ENCODE data around the gene VEPH1. TPM values are rescaled to one million over a fixed set of nuclear protein-coding genes. Genes with fewer than 3 reads are reported as not detected.

The VEPH1 gene
- total RNA-seq, 1 donor from 2014 or later = 1.0 TPM

- Histone ChIP-seq H3K9ac (ENCODE audit: low read depth in 1 of 3, low read length in 3 of 3) (no peak overlapping the region), H3K27me3 (ENCODE audit: control insufficient read depth in 3 of 3, insufficient read depth in 3 of 3, low read length in 3 of 3) (no peaks in the 10 kb centered on the region), H3K9me3 (ENCODE audit: control insufficient read depth in 3 of 3, low read length in 3 of 3) (no peaks in the 10 kb centered on the region), H3K27ac (ENCODE audit: low read depth, low read length) (no peak overlapping the region), H3K4me3 (ENCODE audit: low read length in 3 of 3) (no peak overlapping the region), H3K36me3 (ENCODE audit: control insufficient read depth in 3 of 3, insufficient read depth in 3 of 3, low read length in 3 of 3) (no peaks in the 10 kb centered on the region), H3K4me1 (ENCODE audit: control insufficient read depth in 3 of 3, insufficient read depth in 3 of 3, low read length in 3 of 3) (no peaks in the 10 kb centered on the region)
These were observed 222.4 kb downstream of the VEPH1 start for GRCh38 chr3:157280786-157281185.

GRCh38 chr3:157280354-157280753, 222.9 kb downstream of the VEPH1 start:
- Histone ChIP-seq H3K27ac (ENCODE audit: low read depth, low read length) (no peak overlapping the region), H3K27me3 (ENCODE audit: control insufficient read depth in 3 of 3, insufficient read depth in 3 of 3, low read length in 3 of 3) (no peaks in the 10 kb centered on the region), H3K4me1 (ENCODE audit: control insufficient read depth in 3 of 3, insufficient read depth in 3 of 3, low read length in 3 of 3) (no peaks in the 10 kb centered on the region), H3K9me3 (ENCODE audit: control insufficient read depth in 3 of 3, low read length in 3 of 3) (no peaks in the 10 kb centered on the region), H3K36me3 (ENCODE audit: control insufficient read depth in 3 of 3, insufficient read depth in 3 of 3, low read length in 3 of 3) (no peaks in the 10 kb centered on the region), H3K9ac (ENCODE audit: low read depth in 1 of 3, low read length in 3 of 3) (no peak overlapping the region), H3K4me3 (ENCODE audit: low read length in 3 of 3) (no peak overlapping the region)

- H3K36me3 ChIP-seq (ENCODE audit: control insufficient read depth in 3 of 3, insufficient read depth in 3 of 3, low read length in 3 of 3) = no peaks in the 10 kb centered on the region
These were observed 224.0 kb downstream of the VEPH1 start for GRCh38 chr3:157279237-157279636.

GRCh38 chr3:157276801-157277200, 226.4 kb downstream of the VEPH1 start:
- no peak overlapping the region for H3K9ac ChIP-seq (ENCODE audit: low read depth in 1 of 3, low read length in 3 of 3)
- no peaks in the 10 kb centered on the region for H3K4me1 ChIP-seq (ENCODE audit: control insufficient read depth in 3 of 3, insufficient read depth in 3 of 3, low read length in 3 of 3)
- H3K36me3 ChIP-seq (ENCODE audit: control insufficient read depth in 3 of 3, insufficient read depth in 3 of 3, low read length in 3 of 3) = no peaks in the 10 kb centered on the region
- no peaks in the 10 kb centered on the region for H3K9me3 ChIP-seq (ENCODE audit: control insufficient read depth in 3 of 3, low read length in 3 of 3)
- no peak overlapping the region for H3K27ac ChIP-seq (ENCODE audit: low read depth, low read length)
- H3K4me3 ChIP-seq (ENCODE audit: low read length in 3 of 3) = no peak overlapping the region
- H3K27me3 ChIP-seq (ENCODE audit: control insufficient read depth in 3 of 3, insufficient read depth in 3 of 3, low read length in 3 of 3) = no peaks in the 10 kb centered on the region

More at GRCh38 chr3:157279237-157279636, 224.0 kb downstream of the VEPH1 start:
- H3K4me1 ChIP-seq (ENCODE audit: control insufficient read depth in 3 of 3, insufficient read depth in 3 of 3, low read length in 3 of 3) = no peaks in the 10 kb centered on the region
- H3K27ac ChIP-seq (ENCODE audit: low read depth, low read length) = no peak overlapping the region
- H3K4me3 ChIP-seq (ENCODE audit: low read length in 3 of 3) = no peak overlapping the region
- H3K27me3 ChIP-seq (ENCODE audit: control insufficient read depth in 3 of 3, insufficient read depth in 3 of 3, low read length in 3 of 3) = no peaks in the 10 kb centered on the region
- no peak overlapping the region for H3K9ac ChIP-seq (ENCODE audit: low read depth in 1 of 3, low read length in 3 of 3)
- H3K9me3 ChIP-seq (ENCODE audit: control insufficient read depth in 3 of 3, low read length in 3 of 3) = no peaks in the 10 kb centered on the region

GRCh38 chr3:157275832-157276231, 227.4 kb downstream of the VEPH1 start:
- Histone ChIP-seq H3K27me3 (ENCODE audit: control insufficient read depth in 3 of 3, insufficient read depth in 3 of 3, low read length in 3 of 3) (no peaks in the 10 kb centered on the region), H3K9me3 (ENCODE audit: control insufficient read depth in 3 of 3, low read length in 3 of 3) (no peaks in the 10 kb centered on the region), H3K27ac (ENCODE audit: low read depth, low read length) (no peak overlapping the region), H3K36me3 (ENCODE audit: control insufficient read depth in 3 of 3, insufficient read depth in 3 of 3, low read length in 3 of 3) (no peaks in the 10 kb centered on the region), H3K9ac (ENCODE audit: low read depth in 1 of 3, low read length in 3 of 3) (no peak overlapping the region), H3K4me3 (ENCODE audit: low read length in 3 of 3) (no peak overlapping the region), H3K4me1 (ENCODE audit: control insufficient read depth in 3 of 3, insufficient read depth in 3 of 3, low read length in 3 of 3) (no peaks in the 10 kb centered on the region)

- Histone ChIP-seq H3K9ac (ENCODE audit: low read depth in 1 of 3, low read length in 3 of 3) (no peak overlapping the region), H3K27me3 (ENCODE audit: control insufficient read depth in 3 of 3, insufficient read depth in 3 of 3, low read length in 3 of 3) (no peaks in the 10 kb centered on the region), H3K36me3 (ENCODE audit: control insufficient read depth in 3 of 3, insufficient read depth in 3 of 3, low read length in 3 of 3) (no peaks in the 10 kb centered on the region), H3K4me3 (ENCODE audit: low read length in 3 of 3) (no peak overlapping the region), H3K27ac (ENCODE audit: low read depth, low read length) (no peak overlapping the region), H3K4me1 (ENCODE audit: control insufficient read depth in 3 of 3, insufficient read depth in 3 of 3, low read length in 3 of 3) (no peaks in the 10 kb centered on the region), H3K9me3 (ENCODE audit: control insufficient read depth in 3 of 3, low read length in 3 of 3) (no peaks in the 10 kb centered on the region)
These were observed 228.5 kb downstream of the VEPH1 start for GRCh38 chr3:157274644-157275137.

- H3K9ac ChIP-seq (ENCODE audit: low read depth in 1 of 3, low read length in 3 of 3) = no peak overlapping the region
- H3K27ac ChIP-seq (ENCODE audit: low read depth, low read length) = no peak overlapping the region
- H3K9me3 ChIP-seq (ENCODE audit: control insufficient read depth in 3 of 3, low read length in 3 of 3) = no peaks in the 10 kb centered on the region
- H3K4me3 ChIP-seq (ENCODE audit: low read length in 3 of 3) = no peak overlapping the region
- H3K27me3 ChIP-seq (ENCODE audit: control insufficient read depth in 3 of 3, insufficient read depth in 3 of 3, low read length in 3 of 3) = no peaks in the 10 kb centered on the region
- no peaks in the 10 kb centered on the region for H3K36me3 ChIP-seq (ENCODE audit: control insufficient read depth in 3 of 3, insufficient read depth in 3 of 3, low read length in 3 of 3)
- H3K4me1 ChIP-seq (ENCODE audit: control insufficient read depth in 3 of 3, insufficient read depth in 3 of 3, low read length in 3 of 3) = no peaks in the 10 kb centered on the region
These were observed 231.8 kb downstream of the VEPH1 start for GRCh38 chr3:157271283-157271882.

GRCh38 chr3:157268026-157268425, 235.2 kb downstream of the VEPH1 start:
- Histone ChIP-seq H3K9ac (ENCODE audit: low read depth in 1 of 3, low read length in 3 of 3) (no peak overlapping the region), H3K27me3 (ENCODE audit: control insufficient read depth in 3 of 3, insufficient read depth in 3 of 3, low read length in 3 of 3) (no peaks in the 10 kb centered on the region), H3K4me1 (ENCODE audit: control insufficient read depth in 3 of 3, insufficient read depth in 3 of 3, low read length in 3 of 3) (no peaks in the 10 kb centered on the region), H3K4me3 (ENCODE audit: low read length in 3 of 3) (no peak overlapping the region), H3K27ac (ENCODE audit: low read depth, low read length) (no peak overlapping the region), H3K36me3 (ENCODE audit: control insufficient read depth in 3 of 3, insufficient read depth in 3 of 3, low read length in 3 of 3) (no peaks in the 10 kb centered on the region), H3K9me3 (ENCODE audit: control insufficient read depth in 3 of 3, low read length in 3 of 3) (no peaks in the 10 kb centered on the region)

GRCh38 chr3:157265931-157266330, 237.3 kb downstream of the VEPH1 start:
- Histone ChIP-seq H3K4me1 (ENCODE audit: control insufficient read depth in 3 of 3, insufficient read depth in 3 of 3, low read length in 3 of 3) (no peaks in the 10 kb centered on the region), H3K36me3 (ENCODE audit: control insufficient read depth in 3 of 3, insufficient read depth in 3 of 3, low read length in 3 of 3) (no peaks in the 10 kb centered on the region), H3K27ac (ENCODE audit: low read depth, low read length) (no peak overlapping the region), H3K9me3 (ENCODE audit: control insufficient read depth in 3 of 3, low read length in 3 of 3) (no peaks in the 10 kb centered on the region), H3K27me3 (ENCODE audit: control insufficient read depth in 3 of 3, insufficient read depth in 3 of 3, low read length in 3 of 3) (no peaks in the 10 kb centered on the region), H3K9ac (ENCODE audit: low read depth in 1 of 3, low read length in 3 of 3) (no peak overlapping the region), H3K4me3 (ENCODE audit: low read length in 3 of 3) (no peak overlapping the region)

GRCh38 chr3:157263027-157263426, 240.2 kb downstream of the VEPH1 start:
- Histone ChIP-seq H3K36me3 (ENCODE audit: control insufficient read depth in 3 of 3, insufficient read depth in 3 of 3, low read length in 3 of 3) (no peaks in the 10 kb centered on the region), H3K27me3 (ENCODE audit: control insufficient read depth in 3 of 3, insufficient read depth in 3 of 3, low read length in 3 of 3) (no peaks in the 10 kb centered on the region), H3K4me3 (ENCODE audit: low read length in 3 of 3) (no peak overlapping the region), H3K9ac (ENCODE audit: low read depth in 1 of 3, low read length in 3 of 3) (no peak overlapping the region), H3K9me3 (ENCODE audit: control insufficient read depth in 3 of 3, low read length in 3 of 3) (no peaks in the 10 kb centered on the region), H3K4me1 (ENCODE audit: control insufficient read depth in 3 of 3, insufficient read depth in 3 of 3, low read length in 3 of 3) (no peaks in the 10 kb centered on the region), H3K27ac (ENCODE audit: low read depth, low read length) (no peak overlapping the region)

All from skeletal muscle tissue (tissue), 4 donors.